PC-9 (cell line): ENCODE measurements around the gene SLC38A1. TPM values are rescaled to one million over a fixed set of nuclear protein-coding genes. Genes with fewer than 3 reads are reported as not detected.

ENCODE experiments used
- BruUV-seq: library from RNA; stranded (reverse); fragments of 400-500 nt; replicated peaks from 2 replicates; lab custom pipeline; 2021; lab: Mats Ljungman, UMichigan
- CTCF ChIA-PET: fragments of 300-600 bp; sonication (Branson Sonifier 250); formaldehyde crosslinking; loops from one replicate; lab custom pipeline; 2022; ENCODE audit warnings: antibody characterized with exemption; lab: Charles Lee
- POLR2A ChIA-PET: fragments of 300-600 bp; sonication (Branson Sonifier 250); formaldehyde crosslinking; loops from one replicate; lab custom pipeline; 2022; ENCODE audit warnings: antibody characterized with exemption; ENCODE audit not compliant: unreplicated experiment; lab: Charles Lee
- DNase-seq, 2 experiments: peaks; one replicate each; pipeline versions ENCODE4 v3.0.0 to v3.0.0-alpha.2; 2015 to 2022; ENCODE audit warnings: mixed read lengths in 1 of 2
- H2AFZ ChIP-seq: fragments of 200-600 bp; sonication (generic); 2 replicates; pipeline ENCODE4 v1.8.1; 2017; ENCODE audit warnings: antibody characterized with exemption
- H3F3A ChIP-seq: fragments of 200-600 bp; sonication (generic); 2 replicates; pipeline ENCODE4 v1.8.1; 2017; ENCODE audit warnings: antibody characterized with exemption, mild to moderate bottlenecking, low read depth; ENCODE audit not compliant: insufficient read depth
- H3K27ac ChIP-seq: fragments of 200-600 bp; sonication (generic); 2 replicates; pipeline ENCODE4 v1.6.1; 2016; ENCODE audit warnings: mixed run types
- H3K27me3 ChIP-seq: fragments of 200-600 bp; sonication (generic); 2 replicates; pipeline ENCODE4 v1.6.1; 2016; ENCODE audit warnings: low read depth, mixed run types; ENCODE audit not compliant: insufficient read depth
- H3K36me3 ChIP-seq: fragments of 200-600 bp; sonication (generic); 2 replicates; pipeline ENCODE4 v1.6.1; 2016; ENCODE audit warnings: low read depth, mixed run types
- H3K4me1 ChIP-seq: fragments of 200-600 bp; sonication (generic); replicated peaks from 2 replicates; pipeline ENCODE4 v1.6.1; 2016; ENCODE audit warnings: mixed run types; ENCODE audit not compliant: insufficient read depth
- H3K4me2 ChIP-seq: fragments of 200-600 bp; sonication (generic); 2 replicates; pipeline ENCODE4 v1.6.1; 2017; ENCODE audit warnings: mixed run types
- H3K4me3 ChIP-seq: fragments of 200-600 bp; sonication (generic); 2 replicates; pipeline ENCODE4 v1.6.1; 2016; ENCODE audit warnings: mixed run types
- H3K79me2 ChIP-seq: fragments of 200-600 bp; sonication (generic); 2 replicates; pipeline ENCODE4 v1.6.1; 2017; ENCODE audit warnings: low read depth, mixed run types
- H3K9me2 ChIP-seq: fragments of 200-600 bp; sonication (generic); 2 replicates; pipeline ENCODE4 v1.8.1; 2017; ENCODE audit warnings: mild to moderate bottlenecking; ENCODE audit not compliant: insufficient read depth
- H3K9me3 ChIP-seq: fragments of 200-600 bp; sonication (generic); 2 replicates; pipeline ENCODE4 v1.8.1; 2016; ENCODE audit warnings: low read depth; ENCODE audit not compliant: insufficient read depth
- H4K20me1 ChIP-seq: fragments of 200-600 bp; sonication (generic); 2 replicates; pipeline ENCODE4 v1.8.1; 2017; ENCODE audit not compliant: insufficient read depth
- EZH2 ChIP-seq: fragments of 200-600 bp; sonication (generic); IDR thresholded peaks from 2 replicates; pipeline ENCODE4 v1.8.0; 2017; ENCODE audit warnings: antibody characterized with exemption, low read depth
- intact Hi-C: fragments of 100-400 bp; cut with micrococcal nuclease; formaldehyde crosslinking; loops from one replicate; pipeline ENCODE4 v1.10.0; 2022; ENCODE audit not compliant: unreplicated experiment
- total RNA-seq: library from RNA; stranded (reverse); gene quantifications from 2 replicates; pipeline ENCODE4 v1.2.3, GENCODE V29; 2021
- TF ChIP-seq, protein P1 (sequence below): fragments of 200-600 bp; sonication (generic); conservative IDR thresholded peaks from 2 replicates; pipeline ENCODE4 v1.6.1; 2017; ENCODE audit warnings: mixed run types, antibody characterized with exemption, mild to moderate bottlenecking, moderate library complexity

The SLC38A1 gene
- total RNA-seq, 1 experiment from 2014 or later, result 131 TPM

DNA sequence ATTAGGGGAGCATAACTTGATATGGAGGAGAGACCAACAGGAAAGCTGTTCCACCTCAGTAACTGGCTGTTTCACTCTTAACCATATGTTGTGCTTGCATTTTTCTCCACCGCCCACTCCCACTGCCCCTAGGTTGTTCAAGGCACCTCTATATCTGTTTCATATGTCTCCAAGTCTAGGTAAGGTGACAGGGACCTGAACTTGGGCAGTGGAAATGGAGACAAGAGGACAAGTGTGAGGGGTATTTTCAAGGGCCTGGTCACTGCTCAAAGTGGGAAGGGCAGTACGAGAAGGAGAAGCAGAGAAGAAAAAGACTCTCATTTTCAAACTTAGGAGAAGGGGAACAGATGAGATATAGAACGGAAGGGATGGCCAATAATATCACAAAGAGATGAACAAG, 3.1 kb downstream of the SLC38A1 start:
- no peak overlapping the region for H2AFZ ChIP-seq

GRCh38 chr12:46265102-46265501, 3.7 kb downstream of the SLC38A1 start:
- Histone ChIP-seq H4K20me1 (peaks cover 42% of the 10 kb centered on the region), H3K9me3 (no peaks in the 10 kb centered on the region), H2AFZ (no peak overlapping the region), H3K36me3 (peaks cover 43% of the 10 kb centered on the region; the same call in 1 of the 2 replicates), H3K4me2 (peak overlapping the region; percentile 93), H3K27ac (peak overlapping the region; percentile 98), H3K4me1 (peaks cover 61% of the 10 kb centered on the region), H3K4me3 (peak overlapping the region; percentile 89), H3F3A (peaks cover 52% of the 10 kb centered on the region), H3K79me2 (peaks cover 92% of the 10 kb centered on the region), H3K9me2 (no peaks in the 10 kb centered on the region), H3K27me3 (no peaks in the 10 kb centered on the region)
- ChIA-PET POLR2A (no interaction called here), CTCF (no interaction called here)
- TF ChIP-seq, protein P1, sequence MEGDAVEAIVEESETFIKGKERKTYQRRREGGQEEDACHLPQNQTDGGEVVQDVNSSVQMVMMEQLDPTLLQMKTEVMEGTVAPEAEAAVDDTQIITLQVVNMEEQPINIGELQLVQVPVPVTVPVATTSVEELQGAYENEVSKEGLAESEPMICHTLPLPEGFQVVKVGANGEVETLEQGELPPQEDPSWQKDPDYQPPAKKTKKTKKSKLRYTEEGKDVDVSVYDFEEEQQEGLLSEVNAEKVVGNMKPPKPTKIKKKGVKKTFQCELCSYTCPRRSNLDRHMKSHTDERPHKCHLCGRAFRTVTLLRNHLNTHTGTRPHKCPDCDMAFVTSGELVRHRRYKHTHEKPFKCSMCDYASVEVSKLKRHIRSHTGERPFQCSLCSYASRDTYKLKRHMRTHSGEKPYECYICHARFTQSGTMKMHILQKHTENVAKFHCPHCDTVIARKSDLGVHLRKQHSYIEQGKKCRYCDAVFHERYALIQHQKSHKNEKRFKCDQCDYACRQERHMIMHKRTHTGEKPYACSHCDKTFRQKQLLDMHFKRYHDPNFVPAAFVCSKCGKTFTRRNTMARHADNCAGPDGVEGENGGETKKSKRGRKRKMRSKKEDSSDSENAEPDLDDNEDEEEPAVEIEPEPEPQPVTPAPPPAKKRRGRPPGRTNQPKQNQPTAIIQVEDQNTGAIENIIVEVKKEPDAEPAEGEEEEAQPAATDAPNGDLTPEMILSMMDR, result no peak
- no peak for TF ChIP-seq EZH2
- DNase-seq, result no peak
- BruUV-seq, result no TSS peak
- intact Hi-C loops, result loop anchor here (5.0 to 10.0 kb wide), 7 partner anchors 107 to 1010 kb away; partner anchors contain the start of genes AMIGO2, PCED1B and SLC38A2

More for the DNA sequence above, 3.1 kb downstream of the SLC38A1 start:
- H3K9me2 ChIP-seq, result no peaks in the 10 kb centered on the region
- no peak for TF ChIP-seq EZH2
- TF ChIP-seq, protein P1, result no peak
- H3K27me3 ChIP-seq, result no peaks in the 10 kb centered on the region
- intact Hi-C loops, result loop anchor here (5.0 to 10.0 kb wide), 7 partner anchors 107 to 1009 kb away; partner anchors contain the start of genes AMIGO2, PCED1B and SLC38A2
- H4K20me1 ChIP-seq, result peaks cover 36% of the 10 kb centered on the region
- peaks cover 48% of the 10 kb centered on the region for H3F3A ChIP-seq
- H3K36me3 ChIP-seq, result peaks cover 43% of the 10 kb centered on the region; the same call in 1 of the 2 replicates
- ChIA-PET POLR2A (interaction anchor here (0.6 to 1.2 kb wide), 2 partner anchors 100 to 1501 kb away, joined by 3 to 5 read pairs; no protein-coding TSS in a partner anchor), CTCF (no interaction called here)
- DNase-seq, result no peak
- H3K4me3 ChIP-seq, result peak overlapping the region; percentile 89
- no TSS peak for BruUV-seq
- peak overlapping the region; percentile 98 for H3K27ac ChIP-seq
- H3K79me2 ChIP-seq, result peaks cover 92% of the 10 kb centered on the region
- H3K4me1 ChIP-seq, result peaks cover 61% of the 10 kb centered on the region
- H3K4me2 ChIP-seq, result peak overlapping the region; percentile 93
- no peaks in the 10 kb centered on the region for H3K9me3 ChIP-seq

- intact Hi-C loops, result loop anchor here (5.0 to 10.0 kb wide), 4 partner anchors 191 to 1011 kb away; no protein-coding TSS in a partner anchor
- Histone ChIP-seq H3K36me3 (peaks cover 47% of the 10 kb centered on the region; the same call in 1 of the 2 replicates), H2AFZ (no peak overlapping the region), H3K27ac (peak overlapping the region; percentile 92), H3K79me2 (peaks cover 94% of the 10 kb centered on the region), H3K27me3 (no peaks in the 10 kb centered on the region), H3F3A (peaks cover 52% of the 10 kb centered on the region), H3K4me1 (peaks cover 71% of the 10 kb centered on the region), H3K9me3 (no peaks in the 10 kb centered on the region), H3K9me2 (no peaks in the 10 kb centered on the region), H3K4me2 (peak overlapping the region; percentile 93), H4K20me1 (peaks cover 43% of the 10 kb centered on the region), H3K4me3 (peak overlapping the region; percentile 36; the same call in 1 of the 2 replicates)
- ChIA-PET POLR2A (interaction anchor here (0.9 kb wide), 1 partner anchor 270 kb away, joined by 3 read pairs; no protein-coding TSS in a partner anchor), CTCF (no interaction called here)
- no peak for TF ChIP-seq EZH2
- TF ChIP-seq, protein P1, result no peak
- peak in 1 of 2 experiments; percentile 78 for DNase-seq
- no TSS peak for BruUV-seq
Measured at GRCh38 chr12:46264057-46264456, 4.8 kb downstream of the SLC38A1 start.
